Stimulated activated effector memory CD8-positive, alpha-beta T cell treated with anti-CD3 and anti-CD28 coated beads, Interleukin-12 subunit alpha, Interleukin-12 subunit beta, amount 100 ng/mL, for 72 hours (primary cell): ENCODE data around the gene PRKCB.
A peak's percentile ranks its signal among the peaks of the same experiment; 100 is the strongest.

Source experiments
- ATAC-seq: fragments of 150-1000 bp; cut with Tn5 transposase; 2 replicates; pipeline ENCODE4 v1.10.0; 2021
- DNase-seq, 2 donors: peaks; one replicate each; pipeline ENCODE4 v3.0.0; 2021 to 2022; ENCODE audit warnings: low spot score in 2 of 2
- H3K27ac Mint-ChIP-seq: one replicate; pipeline ENCODE4 v1.8.0; 2022; ENCODE audit warnings: mild to moderate bottlenecking, mixed read lengths
- H3K36me3 Mint-ChIP-seq: one replicate; pipeline ENCODE4 v1.8.0; 2022; ENCODE audit warnings: mild to moderate bottlenecking, mixed read lengths
- H3K4me1 Mint-ChIP-seq: one replicate; pipeline ENCODE4 v1.8.0; 2022; ENCODE audit warnings: mixed read lengths
- H3K4me3 Mint-ChIP-seq: one replicate; pipeline ENCODE4 v1.8.0; 2022; ENCODE audit warnings: mild to moderate bottlenecking, mixed read lengths
- H3K9me3 Mint-ChIP-seq: one replicate; pipeline ENCODE4 v1.8.0; 2022; ENCODE audit warnings: mixed read lengths

Gene PRKCB

DNA sequence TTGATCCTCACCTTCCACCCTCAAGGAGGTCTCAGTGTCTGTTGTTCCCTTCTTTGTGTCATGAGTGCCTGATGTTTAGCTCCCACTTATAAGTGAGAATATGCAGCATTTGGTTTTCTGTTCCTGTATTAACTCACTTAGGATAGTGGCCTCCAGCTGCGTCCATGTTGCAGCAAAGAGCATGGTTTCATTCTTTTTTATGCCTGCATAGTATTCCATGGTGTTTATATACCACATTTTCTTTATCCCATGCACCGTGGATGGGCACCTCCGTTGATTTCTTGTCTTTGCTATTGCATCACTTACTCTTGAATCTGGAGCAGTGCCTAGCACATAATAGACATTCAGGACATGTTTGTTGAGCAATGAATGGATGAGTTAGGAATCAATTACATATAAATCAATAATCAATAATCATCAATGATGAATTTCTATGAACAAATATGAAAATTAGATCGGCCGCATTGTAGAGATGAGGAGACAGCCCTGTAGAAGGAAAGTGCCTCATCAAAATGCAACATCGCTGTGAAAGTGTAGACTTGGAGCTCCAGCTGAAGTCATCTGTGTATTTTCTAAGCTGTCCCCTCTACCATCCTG is 129.5 kb downstream of the PRKCB start:
- peak overlapping the region; percentile 81 for H3K27ac Mint-ChIP-seq
- H3K36me3 Mint-ChIP-seq: peaks cover 24% of the 10 kb centered on the region
- peaks cover 76% of the 10 kb centered on the region for H3K4me1 Mint-ChIP-seq

DNA sequence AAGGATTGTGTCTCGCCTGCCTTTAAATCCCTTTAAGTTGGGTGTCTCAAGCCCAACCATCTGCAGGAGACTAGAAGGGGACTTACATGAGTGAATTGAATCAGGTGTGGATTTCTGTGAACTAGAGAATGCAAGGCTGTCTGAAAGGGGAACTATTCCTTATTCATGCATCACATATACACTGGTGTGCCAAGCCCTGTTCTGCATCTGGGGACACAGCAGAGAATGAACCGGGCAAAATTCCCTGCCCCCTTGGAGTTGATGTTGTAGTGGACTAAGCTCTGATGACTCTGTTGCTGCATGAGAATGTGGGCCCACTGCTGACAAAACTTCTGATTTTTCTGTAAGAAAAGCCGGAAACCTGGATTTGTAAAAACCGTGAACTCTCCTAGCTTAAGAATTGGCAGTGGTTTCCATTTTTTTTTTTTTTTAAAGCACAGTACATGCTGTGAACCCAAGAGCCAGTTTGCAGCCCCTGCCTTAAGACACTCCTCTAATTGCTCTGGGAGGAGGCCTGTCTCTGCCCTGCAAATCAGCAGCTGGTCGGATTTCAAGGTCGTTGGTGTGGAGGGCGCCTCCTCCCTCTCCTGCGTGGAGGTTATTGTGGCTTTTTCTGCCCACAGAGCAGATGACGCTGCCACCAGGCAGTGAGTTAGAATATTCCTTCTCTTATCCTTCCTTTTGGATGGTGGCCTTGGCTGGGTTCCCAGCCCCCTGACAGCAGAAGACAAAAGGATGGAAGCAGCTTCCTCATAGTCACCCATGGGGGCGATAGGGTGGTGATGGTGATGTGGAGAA is 131.0 kb downstream of the PRKCB start:
- H3K27ac Mint-ChIP-seq: peak overlapping the region; percentile 78
- DNase-seq (no peak), ATAC-seq (no peak)
- no peak overlapping the region for H3K4me3 Mint-ChIP-seq
- H3K9me3 Mint-ChIP-seq: no peaks in the 10 kb centered on the region
- peaks cover 23% of the 10 kb centered on the region for H3K36me3 Mint-ChIP-seq
- peaks cover 60% of the 10 kb centered on the region for H3K4me1 Mint-ChIP-seq

More for the DNA sequence above, 129.5 kb downstream of the PRKCB start:
- Mint-ChIP-seq H3K9me3 (no peaks in the 10 kb centered on the region), H3K4me3 (no peak overlapping the region)
- ATAC-seq (no peak), DNase-seq (no peak)

DNA sequence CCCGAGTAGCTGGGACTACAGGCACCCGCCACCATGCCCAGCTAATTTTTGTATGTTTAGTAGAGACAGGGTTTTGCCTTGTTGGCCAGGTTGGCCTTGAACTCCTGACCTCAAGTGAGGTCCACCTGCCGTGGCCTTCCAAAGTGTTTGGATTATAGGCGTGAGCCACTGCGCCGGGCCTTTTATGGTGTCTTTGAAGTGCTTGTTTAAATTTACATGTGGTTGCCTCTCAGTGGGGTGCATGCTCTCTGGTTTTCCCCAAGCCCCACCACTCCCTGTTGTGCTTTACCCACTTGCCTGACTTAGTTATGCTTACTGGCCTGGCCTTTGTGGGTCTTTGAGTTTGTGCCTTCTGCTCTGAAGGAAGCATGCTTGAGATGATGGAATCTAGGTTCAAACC is 132.0 kb downstream of the PRKCB start:
- no peaks in the 10 kb centered on the region for H3K9me3 Mint-ChIP-seq
- H3K4me3 Mint-ChIP-seq: no peak overlapping the region
- peak overlapping the region; percentile 78 for H3K27ac Mint-ChIP-seq
- peaks cover 17% of the 10 kb centered on the region for H3K36me3 Mint-ChIP-seq
- ATAC-seq (no peak), DNase-seq (no peak)
- peaks cover 50% of the 10 kb centered on the region for H3K4me1 Mint-ChIP-seq

DNA sequence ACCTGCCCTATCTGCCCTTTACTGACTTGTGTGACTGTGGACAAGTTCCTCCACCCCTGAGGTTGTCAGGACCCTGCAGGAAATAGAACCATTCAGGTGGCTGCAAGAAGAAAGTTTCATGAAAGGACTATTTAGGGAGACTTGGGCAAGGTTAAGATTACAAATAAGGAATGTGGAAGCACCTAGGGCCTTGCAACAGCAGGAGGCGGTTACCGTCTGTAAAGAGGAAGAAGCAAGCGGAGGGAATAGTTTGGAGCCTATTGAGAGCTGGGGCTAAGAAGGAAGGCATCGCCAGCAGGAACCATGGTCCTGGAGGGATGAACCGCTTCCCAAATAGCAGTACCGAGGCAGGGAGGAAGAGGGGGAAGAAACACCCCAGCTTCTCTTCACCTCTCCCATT is 132.4 kb downstream of the PRKCB start:
- Mint-ChIP-seq H3K27ac (no peak overlapping the region), H3K9me3 (no peaks in the 10 kb centered on the region), H3K4me3 (no peak overlapping the region), H3K4me1 (peaks cover 46% of the 10 kb centered on the region), H3K36me3 (peaks cover 17% of the 10 kb centered on the region)
- no peak for ATAC-seq
- DNase-seq: no peak

DNA sequence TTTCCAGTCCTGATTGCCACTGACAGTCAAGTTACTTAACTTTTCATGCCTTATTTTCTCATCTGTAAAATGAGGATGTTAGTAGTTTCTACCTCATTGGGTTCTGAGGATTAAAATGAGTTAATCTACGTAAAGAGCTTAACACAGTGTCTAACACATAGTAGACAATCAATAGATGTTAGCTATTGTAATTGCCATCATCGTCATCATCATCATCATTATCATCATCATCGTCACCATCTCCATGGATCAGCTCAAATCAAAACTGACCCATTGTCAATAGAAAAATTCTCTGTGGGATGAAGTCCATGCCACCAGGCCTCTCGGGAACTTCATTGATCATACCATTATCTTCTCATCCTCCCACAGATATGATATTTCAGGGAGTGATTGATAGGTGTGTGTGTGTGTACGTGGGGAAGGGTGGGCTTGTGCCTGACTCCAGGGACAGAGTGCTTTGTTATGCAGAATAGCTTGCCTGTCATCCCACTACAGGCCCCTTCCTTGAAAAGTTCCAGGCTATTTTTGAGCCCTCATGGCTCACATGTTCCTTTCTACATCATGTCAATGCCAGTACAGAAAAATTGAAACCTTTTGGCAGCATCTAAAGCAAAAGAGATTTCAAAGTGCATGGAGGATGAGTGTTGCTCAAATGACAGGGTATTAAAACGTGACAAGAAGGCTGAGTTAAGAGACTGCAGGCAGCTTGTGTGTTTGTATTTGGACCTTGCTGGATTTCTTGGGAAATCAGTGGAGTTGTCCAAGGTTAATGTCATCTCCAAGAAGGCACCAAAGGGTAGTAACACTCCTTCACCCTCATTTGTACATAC is 133.9 kb downstream of the PRKCB start:
- no peak for ATAC-seq
- Mint-ChIP-seq H3K36me3 (peaks cover 14% of the 10 kb centered on the region), H3K4me3 (no peak overlapping the region), H3K4me1 (peaks cover 51% of the 10 kb centered on the region), H3K9me3 (no peaks in the 10 kb centered on the region), H3K27ac (no peak overlapping the region)
- DNase-seq: no peak

DNA sequence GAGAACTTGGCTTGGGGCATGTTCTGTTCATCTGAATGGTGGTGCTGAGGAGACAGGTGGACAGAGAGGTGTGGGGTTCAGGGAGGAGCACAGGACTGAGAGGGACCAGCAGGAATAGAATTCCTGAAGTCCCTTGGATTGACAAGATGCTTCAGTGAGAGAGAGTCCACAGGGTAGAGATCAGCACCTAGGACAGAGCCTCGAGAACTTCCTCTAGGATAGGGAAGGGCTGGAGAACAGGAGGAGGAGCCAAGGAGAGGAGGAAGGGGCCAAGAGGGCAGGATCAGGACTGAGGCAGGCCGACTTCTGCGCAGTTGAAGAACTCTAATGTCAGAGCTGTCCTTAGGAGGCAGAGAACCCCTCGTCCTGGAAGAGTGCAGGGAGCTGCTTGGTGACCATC is 138.4 kb downstream of the PRKCB start:
- H3K36me3 Mint-ChIP-seq: peaks cover 6% of the 10 kb centered on the region
- H3K27ac Mint-ChIP-seq: no peak overlapping the region
- DNase-seq (no peak), ATAC-seq (no peak)
- H3K9me3 Mint-ChIP-seq: no peaks in the 10 kb centered on the region
- peaks cover 49% of the 10 kb centered on the region for H3K4me1 Mint-ChIP-seq
- H3K4me3 Mint-ChIP-seq: no peak overlapping the region

DNA sequence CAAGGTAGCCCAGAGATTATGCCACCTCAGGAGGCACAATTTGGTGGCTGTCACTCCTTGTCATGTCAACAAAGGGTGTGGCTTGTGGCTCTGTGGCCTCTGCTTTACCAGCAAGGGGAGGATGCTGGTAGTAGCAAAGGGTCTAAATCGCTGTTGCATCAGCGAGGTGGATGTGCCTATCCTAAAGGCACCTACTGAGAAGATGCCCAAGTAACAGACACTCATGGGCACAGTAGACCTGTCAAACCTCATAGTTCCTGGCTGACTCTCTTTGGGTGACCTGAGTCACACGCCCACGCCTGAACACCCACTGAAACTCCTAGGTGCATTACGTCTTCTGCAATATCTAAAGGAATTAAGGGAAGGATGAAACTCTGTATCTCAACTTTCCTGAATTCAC is 139.5 kb downstream of the PRKCB start:
- Mint-ChIP-seq H3K4me1 (peaks cover 50% of the 10 kb centered on the region), H3K9me3 (no peaks in the 10 kb centered on the region), H3K27ac (no peak overlapping the region), H3K36me3 (peaks cover 6% of the 10 kb centered on the region), H3K4me3 (no peak overlapping the region)
- DNase-seq (peak in 1 of 2 donors; percentile 57), ATAC-seq (peak; percentile 68)

DNA sequence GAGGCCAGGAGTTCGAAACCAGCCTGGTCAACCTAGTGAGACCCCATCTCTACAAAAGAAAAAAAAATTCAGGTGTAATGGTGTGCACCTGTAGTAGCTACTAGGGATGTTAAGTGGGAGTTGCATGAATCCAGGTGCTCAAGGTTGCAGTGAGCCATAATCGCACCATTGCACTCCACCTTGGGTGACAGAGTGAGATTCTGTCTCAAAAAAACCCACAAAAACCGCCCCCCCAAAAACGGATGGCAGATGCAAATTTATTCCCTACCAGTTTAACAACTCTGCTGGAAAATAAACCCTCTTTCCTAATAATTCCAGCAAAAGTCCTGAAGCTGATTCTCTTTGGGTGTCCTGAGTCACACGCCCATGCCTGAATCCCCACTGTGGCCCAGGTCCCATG is 140.3 kb downstream of the PRKCB start:
- Mint-ChIP-seq H3K36me3 (peaks cover 6% of the 10 kb centered on the region), H3K9me3 (no peaks in the 10 kb centered on the region), H3K4me1 (peaks cover 51% of the 10 kb centered on the region), H3K27ac (peak overlapping the region; percentile 60), H3K4me3 (no peak overlapping the region)
- DNase-seq (no peak), ATAC-seq (no peak)

DNA sequence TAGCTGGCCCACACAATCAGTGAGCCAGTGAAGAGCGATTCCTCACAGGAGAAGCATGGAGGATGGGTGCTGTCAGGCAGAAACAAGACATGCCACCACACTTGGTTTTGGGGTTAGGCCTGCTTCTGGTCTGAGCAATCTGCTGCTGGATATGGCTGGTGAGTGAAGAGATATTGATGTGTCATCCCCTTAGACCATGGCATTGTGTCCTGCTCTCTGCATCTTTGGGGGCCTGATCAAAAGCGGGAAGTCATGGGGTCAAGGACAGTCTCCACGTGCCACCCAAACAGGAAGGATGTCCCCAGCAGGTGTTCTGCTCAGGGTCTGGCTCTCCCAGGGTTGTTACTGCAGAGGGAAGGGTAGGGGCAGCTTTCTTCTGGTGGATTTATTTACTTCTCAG is 140.7 kb downstream of the PRKCB start:
- no peaks in the 10 kb centered on the region for H3K9me3 Mint-ChIP-seq
- H3K4me1 Mint-ChIP-seq: peaks cover 51% of the 10 kb centered on the region
- peak overlapping the region; percentile 60 for H3K27ac Mint-ChIP-seq
- ATAC-seq (peak; percentile 96), DNase-seq (peak in 1 of 2 donors; percentile 64)
- no peak overlapping the region for H3K4me3 Mint-ChIP-seq
- peaks cover 6% of the 10 kb centered on the region for H3K36me3 Mint-ChIP-seq

DNA sequence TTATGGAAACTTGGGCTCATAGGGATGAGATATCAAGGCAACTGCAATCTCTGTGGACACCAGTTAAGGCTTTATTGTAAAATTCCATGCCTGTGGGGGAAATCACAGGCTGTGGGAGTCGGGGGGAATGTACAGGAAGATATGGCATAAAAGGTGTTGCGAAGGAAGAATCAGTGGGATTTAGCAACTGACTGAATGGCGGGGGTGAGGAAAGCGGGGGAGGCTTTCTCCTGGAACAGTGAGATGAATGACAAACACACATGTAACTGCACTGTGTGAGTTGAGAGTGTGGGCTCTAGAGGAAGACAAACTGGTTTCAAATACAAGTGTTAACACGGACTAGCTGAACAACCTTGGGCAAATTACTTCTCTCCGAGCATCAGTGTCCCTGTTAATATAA is 143.7 kb downstream of the PRKCB start:
- ATAC-seq (no peak), DNase-seq (no peak)
- H3K27ac Mint-ChIP-seq: peak overlapping the region; percentile 36
- H3K4me3 Mint-ChIP-seq: no peak overlapping the region
- peaks cover 9% of the 10 kb centered on the region for H3K36me3 Mint-ChIP-seq
- H3K9me3 Mint-ChIP-seq: no peaks in the 10 kb centered on the region
- peaks cover 53% of the 10 kb centered on the region for H3K4me1 Mint-ChIP-seq

DNA sequence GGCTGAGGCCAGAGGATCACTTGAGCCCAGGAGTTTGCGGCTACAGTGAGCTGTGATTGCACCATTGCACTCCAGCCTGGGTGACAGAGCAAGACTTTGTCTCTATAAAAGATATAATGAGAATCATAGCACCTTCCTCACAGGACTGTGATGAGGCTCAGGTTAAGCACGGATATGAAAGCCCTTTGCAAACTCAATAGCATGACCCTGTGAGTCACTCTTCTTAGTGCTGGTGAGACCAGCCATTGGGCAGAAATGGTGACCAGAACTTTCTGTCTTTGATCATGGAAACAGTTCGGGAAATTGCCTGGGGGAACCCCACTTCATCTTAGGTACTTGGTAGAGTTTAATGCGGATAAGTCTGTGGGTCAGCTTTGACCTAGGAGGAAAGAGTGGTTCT is 144.2 kb downstream of the PRKCB start:
- ATAC-seq (peak; percentile 55), DNase-seq (no peak)
- H3K9me3 Mint-ChIP-seq: no peaks in the 10 kb centered on the region
- peaks cover 51% of the 10 kb centered on the region for H3K4me1 Mint-ChIP-seq
- H3K27ac Mint-ChIP-seq: peak overlapping the region; percentile 36
- no peak overlapping the region for H3K4me3 Mint-ChIP-seq
- peaks cover 13% of the 10 kb centered on the region for H3K36me3 Mint-ChIP-seq

DNA sequence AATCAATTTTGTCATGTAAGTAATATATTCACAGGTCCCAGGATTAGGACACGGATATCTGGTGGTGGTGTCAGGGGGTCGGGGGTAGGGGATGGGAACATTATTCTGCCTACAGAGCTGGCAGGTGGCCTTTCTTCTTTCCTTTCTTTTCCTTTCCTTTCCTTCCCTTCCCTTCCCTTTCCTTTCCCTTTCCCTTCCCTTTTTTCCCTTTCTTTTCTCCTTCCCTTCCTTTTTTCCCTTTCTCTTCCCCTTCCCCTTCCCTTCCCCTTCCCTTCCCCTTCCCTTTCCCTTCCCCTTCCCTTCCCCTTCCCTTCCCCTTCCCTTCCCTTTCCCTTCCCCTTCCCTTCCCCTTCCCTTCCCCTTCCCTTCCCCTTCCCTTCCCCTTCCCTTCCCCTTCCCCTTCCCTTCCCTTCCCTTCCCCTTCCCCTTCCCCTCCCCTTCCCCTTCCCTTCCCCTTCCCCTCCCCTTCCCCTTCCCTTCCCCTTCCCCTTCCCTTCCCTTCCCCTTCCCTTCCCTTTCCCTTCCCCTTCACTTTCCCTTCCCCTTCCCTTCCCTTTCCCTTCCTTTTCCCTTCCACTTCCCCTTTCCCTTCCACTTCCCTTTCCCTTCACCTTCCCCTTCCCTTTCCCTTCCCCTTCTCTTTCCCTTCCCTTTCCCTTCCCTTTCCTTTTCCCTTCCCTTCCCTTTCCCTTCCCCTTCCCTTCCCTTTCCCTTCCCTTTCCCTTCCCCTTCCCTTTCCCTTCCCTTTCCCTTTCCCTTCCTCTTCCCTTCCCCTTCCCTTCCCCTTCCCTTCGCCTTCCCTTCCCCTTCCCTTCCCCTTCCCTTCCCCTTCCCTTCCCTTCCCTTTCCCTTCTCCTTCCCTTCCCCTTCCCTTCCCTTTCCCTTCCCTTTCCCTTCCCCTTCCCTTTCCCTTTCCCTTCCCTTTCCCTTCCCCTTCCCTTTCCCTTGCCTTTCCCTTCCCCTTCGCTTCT is 145.9 kb downstream of the PRKCB start:
- H3K4me3 Mint-ChIP-seq: no peak overlapping the region
- H3K27ac Mint-ChIP-seq: peak overlapping the region; percentile 74
- H3K36me3 Mint-ChIP-seq: peaks cover 7% of the 10 kb centered on the region
- DNase-seq (no peak), ATAC-seq (no peak)
- H3K4me1 Mint-ChIP-seq: peaks cover 33% of the 10 kb centered on the region
- H3K9me3 Mint-ChIP-seq: no peaks in the 10 kb centered on the region

DNA sequence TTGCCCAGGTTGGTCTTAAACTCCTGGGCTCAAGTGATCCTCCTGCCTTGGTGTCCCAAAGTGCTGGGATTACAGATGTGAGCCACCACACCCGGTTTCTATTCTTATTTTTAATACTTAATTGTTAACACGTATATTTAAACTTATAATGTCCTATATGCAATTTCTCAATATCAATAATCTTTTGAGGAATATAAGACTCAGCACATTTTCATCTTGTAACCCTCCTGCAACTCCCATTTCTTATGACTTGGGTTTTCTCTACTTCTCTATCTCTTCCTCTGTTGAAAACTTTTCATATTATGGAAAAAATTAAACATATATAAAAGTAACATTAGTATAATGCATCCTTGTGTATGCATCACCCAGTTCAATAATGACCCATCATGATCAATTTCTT is 150.7 kb downstream of the PRKCB start:
- H3K27ac Mint-ChIP-seq: no peak overlapping the region
- H3K9me3 Mint-ChIP-seq: no peaks in the 10 kb centered on the region
- H3K4me3 Mint-ChIP-seq: no peak overlapping the region
- no peak for DNase-seq
- peaks cover 31% of the 10 kb centered on the region for H3K36me3 Mint-ChIP-seq
- ATAC-seq: no peak
- peaks cover 39% of the 10 kb centered on the region for H3K4me1 Mint-ChIP-seq

DNA sequence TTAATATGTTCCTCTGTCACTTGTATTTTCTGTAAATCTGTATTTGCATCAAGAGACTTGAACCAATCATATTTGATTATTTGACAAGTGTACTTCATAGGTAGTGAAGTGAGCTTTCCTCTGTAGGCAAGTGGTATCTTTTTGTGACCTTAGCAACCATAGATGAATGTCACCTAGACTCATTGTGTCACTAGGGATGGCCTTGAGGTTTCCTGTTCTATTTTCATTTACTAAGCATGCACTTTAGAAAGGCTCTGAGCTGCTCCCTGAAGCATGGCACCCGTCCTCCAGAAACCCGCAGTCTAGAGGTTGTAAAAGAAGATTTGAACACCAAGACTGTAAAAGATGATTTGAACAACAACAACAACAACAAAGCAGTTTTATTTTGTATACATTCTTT is 151.7 kb downstream of the PRKCB start:
- DNase-seq (no peak), ATAC-seq (peak; percentile 99)
- peaks cover 35% of the 10 kb centered on the region for H3K4me1 Mint-ChIP-seq
- peaks cover 31% of the 10 kb centered on the region for H3K36me3 Mint-ChIP-seq
- no peak overlapping the region for H3K27ac Mint-ChIP-seq
- H3K9me3 Mint-ChIP-seq: no peaks in the 10 kb centered on the region
- H3K4me3 Mint-ChIP-seq: no peak overlapping the region

DNA sequence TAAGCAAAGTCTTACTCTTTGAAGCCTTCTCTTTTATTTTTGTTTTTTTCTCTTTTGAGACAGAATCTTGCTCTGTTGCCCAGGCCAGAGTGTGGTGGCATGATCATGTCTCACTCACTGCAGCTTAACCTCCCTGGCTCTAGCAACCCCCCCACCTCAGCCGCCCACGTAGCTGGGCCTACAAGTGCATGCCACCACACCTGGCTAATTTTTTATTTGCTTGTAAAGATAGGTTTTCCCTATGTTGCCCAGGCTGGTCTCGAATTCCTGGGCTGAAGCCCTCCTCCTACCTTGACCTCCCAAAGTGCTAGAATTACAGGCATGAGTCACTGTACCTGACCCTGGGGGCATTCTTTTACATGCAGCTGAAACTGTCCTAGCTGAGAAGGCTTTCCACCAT is 154.7 kb downstream of the PRKCB start:
- DNase-seq: no peak
- no peak overlapping the region for H3K4me3 Mint-ChIP-seq
- no peaks in the 10 kb centered on the region for H3K9me3 Mint-ChIP-seq
- H3K27ac Mint-ChIP-seq: no peak overlapping the region
- ATAC-seq: no peak
- peaks cover 24% of the 10 kb centered on the region for H3K36me3 Mint-ChIP-seq
- H3K4me1 Mint-ChIP-seq: peaks cover 25% of the 10 kb centered on the region
